Liver (tissue), 3 donors: Measurements from ENCODE around the gene CRTAP.

Source experiments
- EGR1 ChIP-seq, 2 donors: IDR thresholded peaks; 2 replicates each; pipeline ENCODE4 v1.6.1; 2016 to 2018; ENCODE audit warnings: antibody characterized with exemption in 2 of 2, low read depth in 2 of 2
- FOXA1 ChIP-seq: IDR thresholded peaks from 2 replicates; pipeline ENCODE4 v1.6.1; 2016; ENCODE audit warnings: antibody characterized with exemption
- GABPA ChIP-seq, 2 donors: IDR thresholded peaks in 1 of 2; conservative IDR thresholded peaks in 1 of 2; 2 replicates each; pipeline ENCODE4 v1.6.1; 2016; ENCODE audit warnings: antibody characterized with exemption in 2 of 2, mild to moderate bottlenecking in 1 of 2, moderate library complexity in 1 of 2
- JUND ChIP-seq, 2 donors: IDR thresholded peaks; 2 replicates each; pipeline ENCODE4 v1.6.1; 2016; ENCODE audit warnings: antibody characterized with exemption in 2 of 2
- RAD21 ChIP-seq, 2 donors: IDR thresholded peaks; 2 replicates each; pipeline ENCODE4 v1.6.1; 2016; ENCODE audit warnings: antibody characterized with exemption in 2 of 2, mild to moderate bottlenecking in 2 of 2
- RXRA ChIP-seq, 2 donors: IDR thresholded peaks; 2 replicates each; pipeline ENCODE4 v1.6.1; 2017 to 2018; ENCODE audit warnings: antibody characterized with exemption in 2 of 2, mild to moderate bottlenecking in 1 of 2
- TAF1 ChIP-seq: conservative IDR thresholded peaks from 2 replicates; pipeline ENCODE4 v1.6.1; 2016; ENCODE audit warnings: antibody characterized with exemption, mild to moderate bottlenecking
- YY1 ChIP-seq: IDR thresholded peaks from 2 replicates; pipeline ENCODE4 v1.6.1; 2016; ENCODE audit warnings: antibody characterized with exemption, mild to moderate bottlenecking
- TF ChIP-seq, protein P1 (sequence below): fragments of 150-350 bp; IDR thresholded peaks from 2 replicates; pipeline ENCODE4 v1.5.1; 2017; ENCODE audit warnings: improper control_type of control experiment, low read depth, low read length; ENCODE audit not compliant: missing input control
- TF ChIP-seq, protein P2 (sequence below): IDR thresholded peaks from 2 replicates; pipeline ENCODE4 v1.6.1; 2016; ENCODE audit warnings: antibody characterized with exemption
- TF ChIP-seq, protein P3 (sequence below): IDR thresholded peaks from 2 replicates; pipeline ENCODE4 v1.6.1; 2016; ENCODE audit warnings: antibody characterized with exemption, mild to moderate bottlenecking
- TF ChIP-seq, protein P4 (sequence below): IDR thresholded peaks from 2 replicates; pipeline ENCODE4 v1.6.1; 2016; ENCODE audit warnings: antibody characterized with exemption
- donor health status: healthy.
- donor health status: healthy.

DNA sequence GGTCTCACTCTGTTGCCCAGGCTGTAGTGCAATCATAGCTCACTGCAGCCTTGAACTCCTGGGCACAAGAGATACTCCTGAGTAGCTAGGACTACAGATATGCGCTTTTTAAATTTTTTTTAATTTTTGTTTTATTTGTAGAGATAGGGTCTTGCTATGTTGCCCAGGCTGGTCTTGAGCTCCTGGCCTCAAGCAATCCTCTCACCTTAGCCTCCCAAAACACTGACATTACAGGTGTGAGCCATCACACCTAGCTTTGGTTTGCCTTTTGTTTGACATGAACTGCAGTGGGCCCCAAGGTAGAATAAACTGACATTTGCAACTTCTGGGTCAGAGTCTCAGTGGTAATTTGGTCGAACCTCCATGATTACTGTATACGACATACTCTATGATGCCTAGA, 9.0 kb upstream of the CRTAP start:
- TF ChIP-seq, protein P1, sequence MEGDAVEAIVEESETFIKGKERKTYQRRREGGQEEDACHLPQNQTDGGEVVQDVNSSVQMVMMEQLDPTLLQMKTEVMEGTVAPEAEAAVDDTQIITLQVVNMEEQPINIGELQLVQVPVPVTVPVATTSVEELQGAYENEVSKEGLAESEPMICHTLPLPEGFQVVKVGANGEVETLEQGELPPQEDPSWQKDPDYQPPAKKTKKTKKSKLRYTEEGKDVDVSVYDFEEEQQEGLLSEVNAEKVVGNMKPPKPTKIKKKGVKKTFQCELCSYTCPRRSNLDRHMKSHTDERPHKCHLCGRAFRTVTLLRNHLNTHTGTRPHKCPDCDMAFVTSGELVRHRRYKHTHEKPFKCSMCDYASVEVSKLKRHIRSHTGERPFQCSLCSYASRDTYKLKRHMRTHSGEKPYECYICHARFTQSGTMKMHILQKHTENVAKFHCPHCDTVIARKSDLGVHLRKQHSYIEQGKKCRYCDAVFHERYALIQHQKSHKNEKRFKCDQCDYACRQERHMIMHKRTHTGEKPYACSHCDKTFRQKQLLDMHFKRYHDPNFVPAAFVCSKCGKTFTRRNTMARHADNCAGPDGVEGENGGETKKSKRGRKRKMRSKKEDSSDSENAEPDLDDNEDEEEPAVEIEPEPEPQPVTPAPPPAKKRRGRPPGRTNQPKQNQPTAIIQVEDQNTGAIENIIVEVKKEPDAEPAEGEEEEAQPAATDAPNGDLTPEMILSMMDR, result no peak
- TF ChIP-seq JUND (IDR thresholded peaks at IDR 0.05), result no peak
- no peak for TF ChIP-seq RXRA (IDR thresholded peaks at IDR 0.05)
- TF ChIP-seq, protein P2, sequence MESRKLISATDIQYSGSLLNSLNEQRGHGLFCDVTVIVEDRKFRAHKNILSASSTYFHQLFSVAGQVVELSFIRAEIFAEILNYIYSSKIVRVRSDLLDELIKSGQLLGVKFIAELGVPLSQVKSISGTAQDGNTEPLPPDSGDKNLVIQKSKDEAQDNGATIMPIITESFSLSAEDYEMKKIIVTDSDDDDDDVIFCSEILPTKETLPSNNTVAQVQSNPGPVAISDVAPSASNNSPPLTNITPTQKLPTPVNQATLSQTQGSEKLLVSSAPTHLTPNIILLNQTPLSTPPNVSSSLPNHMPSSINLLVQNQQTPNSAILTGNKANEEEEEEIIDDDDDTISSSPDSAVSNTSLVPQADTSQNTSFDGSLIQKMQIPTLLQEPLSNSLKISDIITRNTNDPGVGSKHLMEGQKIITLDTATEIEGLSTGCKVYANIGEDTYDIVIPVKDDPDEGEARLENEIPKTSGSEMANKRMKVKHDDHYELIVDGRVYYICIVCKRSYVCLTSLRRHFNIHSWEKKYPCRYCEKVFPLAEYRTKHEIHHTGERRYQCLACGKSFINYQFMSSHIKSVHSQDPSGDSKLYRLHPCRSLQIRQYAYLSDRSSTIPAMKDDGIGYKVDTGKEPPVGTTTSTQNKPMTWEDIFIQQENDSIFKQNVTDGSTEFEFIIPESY, result no peak
- no peak for TF ChIP-seq GABPA (IDR thresholded peaks at IDR 0.05 in 1 of 2, conservative IDR thresholded peaks at IDR 0.05 in 1 of 2)
- TF ChIP-seq RAD21 (IDR thresholded peaks at IDR 0.05), result no peak
- TF ChIP-seq TAF1, result no peak
- TF ChIP-seq, protein P3, sequence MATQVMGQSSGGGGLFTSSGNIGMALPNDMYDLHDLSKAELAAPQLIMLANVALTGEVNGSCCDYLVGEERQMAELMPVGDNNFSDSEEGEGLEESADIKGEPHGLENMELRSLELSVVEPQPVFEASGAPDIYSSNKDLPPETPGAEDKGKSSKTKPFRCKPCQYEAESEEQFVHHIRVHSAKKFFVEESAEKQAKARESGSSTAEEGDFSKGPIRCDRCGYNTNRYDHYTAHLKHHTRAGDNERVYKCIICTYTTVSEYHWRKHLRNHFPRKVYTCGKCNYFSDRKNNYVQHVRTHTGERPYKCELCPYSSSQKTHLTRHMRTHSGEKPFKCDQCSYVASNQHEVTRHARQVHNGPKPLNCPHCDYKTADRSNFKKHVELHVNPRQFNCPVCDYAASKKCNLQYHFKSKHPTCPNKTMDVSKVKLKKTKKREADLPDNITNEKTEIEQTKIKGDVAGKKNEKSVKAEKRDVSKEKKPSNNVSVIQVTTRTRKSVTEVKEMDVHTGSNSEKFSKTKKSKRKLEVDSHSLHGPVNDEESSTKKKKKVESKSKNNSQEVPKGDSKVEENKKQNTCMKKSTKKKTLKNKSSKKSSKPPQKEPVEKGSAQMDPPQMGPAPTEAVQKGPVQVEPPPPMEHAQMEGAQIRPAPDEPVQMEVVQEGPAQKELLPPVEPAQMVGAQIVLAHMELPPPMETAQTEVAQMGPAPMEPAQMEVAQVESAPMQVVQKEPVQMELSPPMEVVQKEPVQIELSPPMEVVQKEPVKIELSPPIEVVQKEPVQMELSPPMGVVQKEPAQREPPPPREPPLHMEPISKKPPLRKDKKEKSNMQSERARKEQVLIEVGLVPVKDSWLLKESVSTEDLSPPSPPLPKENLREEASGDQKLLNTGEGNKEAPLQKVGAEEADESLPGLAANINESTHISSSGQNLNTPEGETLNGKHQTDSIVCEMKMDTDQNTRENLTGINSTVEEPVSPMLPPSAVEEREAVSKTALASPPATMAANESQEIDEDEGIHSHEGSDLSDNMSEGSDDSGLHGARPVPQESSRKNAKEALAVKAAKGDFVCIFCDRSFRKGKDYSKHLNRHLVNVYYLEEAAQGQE, result no peak
- no peak for TF ChIP-seq FOXA1
- TF ChIP-seq, protein P4, sequence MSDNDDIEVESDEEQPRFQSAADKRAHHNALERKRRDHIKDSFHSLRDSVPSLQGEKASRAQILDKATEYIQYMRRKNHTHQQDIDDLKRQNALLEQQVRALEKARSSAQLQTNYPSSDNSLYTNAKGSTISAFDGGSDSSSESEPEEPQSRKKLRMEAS, result no peak
- TF ChIP-seq EGR1 (IDR thresholded peaks at IDR 0.05; ENCODE audit: low read depth in 2 of 2), result no peak
- no peak for TF ChIP-seq YY1
